Right renal cortex interstitium (tissue), 3 donors: Measurements from ENCODE around the gene KRTAP10-1. TPM values are rescaled to one million over a fixed set of nuclear protein-coding genes. Genes with fewer than 3 reads are reported as not detected.

Source experiments
- DNase-seq, 3 donors: peaks; one replicate each; pipeline ENCODE4 v3.0.0-alpha.2; 2013; ENCODE audit warnings: low read depth in 3 of 3, low spot score in 2 of 3
- polyA plus RNA-seq, 3 donors: library from polyadenylated mRNA; unstranded; fragments of 120-200 nt; gene quantifications; one replicate each; pipeline ENCODE4 v1.2.1, GENCODE V29; 2013; ENCODE audit not compliant: insufficient read length in 3 of 3

KRTAP10-1 gene
- polyA plus RNA-seq, 3 donors: not detected

GRCh38 chr21:44530221-44530902 lies 9.6 kb downstream of the KRTAP10-1 start:
- DNase-seq: no peak

- no peak for DNase-seq
Measured at GRCh38 chr21:44529503-44530125, 10.4 kb downstream of the KRTAP10-1 start.

- no peak for DNase-seq
Measured at GRCh38 chr21:44529011-44529421, 11.0 kb downstream of the KRTAP10-1 start.

GRCh38 chr21:44528634-44528995 lies 11.4 kb downstream of the KRTAP10-1 start:
- no peak for DNase-seq

GRCh38 chr21:44527983-44528633 lies 11.9 kb downstream of the KRTAP10-1 start:
- DNase-seq: no peak

GRCh38 chr21:44527156-44527982 lies 12.6 kb downstream of the KRTAP10-1 start:
- no peak for DNase-seq

- DNase-seq: no peak
Measured at GRCh38 chr21:44526096-44526997, 13.6 kb downstream of the KRTAP10-1 start.

- no peak for DNase-seq
Measured at GRCh38 chr21:44525391-44526095, 14.5 kb downstream of the KRTAP10-1 start.

- no peak for DNase-seq
Measured at GRCh38 chr21:44524414-44525371, 15.3 kb downstream of the KRTAP10-1 start.

- no peak for DNase-seq
Measured at GRCh38 chr21:44523567-44524413, 16.2 kb downstream of the KRTAP10-1 start.

- no peak for DNase-seq
Measured at GRCh38 chr21:44522753-44523204, 17.2 kb downstream of the KRTAP10-1 start.

- no peak for DNase-seq
Measured at GRCh38 chr21:44521928-44522752, 17.9 kb downstream of the KRTAP10-1 start.

- DNase-seq: no peak
Measured at GRCh38 chr21:44521301-44521927, 18.6 kb downstream of the KRTAP10-1 start.

GRCh38 chr21:44520326-44521300 lies 19.4 kb downstream of the KRTAP10-1 start:
- DNase-seq: no peak
